BE2C (cell line): ENCODE measurements around the gene AQP12B.
"Not testable (repeated sequence)": the region's sequence is repeated elsewhere in the genome, so short reads cannot be mapped to it uniquely, and the experiment has no call there.

Source experiments
- DNase-seq: peaks from one replicate; pipeline ENCODE4 v3.0.0-alpha.2; 2020
- H3K27me3 ChIP-seq: fragments of 250-450 bp; sonication (Bioruptor Pico); 2 replicates; pipeline ENCODE4 v1.5.1; 2020; ENCODE audit warnings: mild to moderate bottlenecking
- H3K36me3 ChIP-seq: fragments of 250-450 bp; sonication (Bioruptor Pico); 2 replicates; pipeline ENCODE4 v1.5.1; 2020; ENCODE audit warnings: mild to moderate bottlenecking
- H3K4me1 ChIP-seq: fragments of 250-450 bp; sonication (Bioruptor Pico); 2 replicates; pipeline ENCODE4 v1.5.1; 2020
- H3K4me3 ChIP-seq: 2 replicates; pipeline ENCODE4 v1.5.1; 2011; ENCODE audit warnings: low read depth, low read length
- H3K9me3 ChIP-seq: fragments of 250-450 bp; sonication (Bioruptor Pico); 2 replicates; pipeline ENCODE4 v1.5.1; 2020
- TF ChIP-seq, protein P1 (sequence below): IDR thresholded peaks from 2 replicates; pipeline ENCODE4 v1.5.1; 2012; ENCODE audit warnings: mild to moderate bottlenecking, low read depth, low read length

Gene AQP12B

DNA sequence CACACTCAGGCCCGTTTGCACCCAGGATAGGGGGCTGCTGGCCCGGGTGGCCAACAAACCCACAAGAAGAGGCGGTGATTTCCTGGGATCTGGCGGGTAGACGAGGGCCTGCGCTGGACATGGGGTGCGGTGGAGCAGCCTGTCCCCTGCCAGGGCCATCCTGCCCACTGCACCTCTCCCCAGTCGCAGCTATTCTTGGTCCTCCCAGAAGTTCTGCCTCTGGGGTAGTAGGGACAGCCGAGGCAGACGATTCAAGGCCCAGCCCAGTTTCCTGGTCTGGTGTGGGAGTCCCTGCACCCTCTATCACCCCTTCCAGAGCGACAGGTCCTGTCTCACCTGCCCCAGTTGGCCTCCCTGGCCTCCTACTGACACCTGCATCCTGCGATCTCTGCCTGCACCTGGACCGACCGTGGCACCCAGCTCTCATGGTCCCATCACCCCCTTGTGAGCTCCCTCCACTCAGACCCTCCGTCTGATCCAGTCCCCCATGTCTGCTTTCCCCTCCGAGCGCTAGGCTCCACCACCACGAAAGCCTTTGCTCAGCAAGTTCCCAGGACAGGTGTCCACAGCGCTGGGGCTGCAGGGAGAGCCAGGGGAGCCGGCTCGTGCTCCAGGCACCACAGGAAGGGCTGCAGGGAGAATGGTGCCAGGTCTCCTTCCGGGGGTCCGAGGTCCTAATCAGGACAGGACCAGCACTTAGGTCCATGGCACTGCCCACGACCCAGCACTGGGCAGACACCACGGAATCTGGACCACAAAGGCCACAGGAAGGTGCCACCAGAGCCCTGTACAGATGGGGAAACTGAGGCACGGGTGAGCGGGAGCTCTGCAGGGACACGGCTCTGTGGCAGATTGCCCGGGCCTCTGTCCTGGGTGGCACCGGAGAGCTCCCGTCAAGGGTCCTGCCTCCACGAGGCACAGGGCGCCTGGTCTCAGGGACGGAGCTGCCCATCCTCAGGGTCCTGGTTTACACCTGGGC lies 10.2 kb upstream of the AQP12B start:
- not testable (repeated sequence) for DNase-seq

DNA sequence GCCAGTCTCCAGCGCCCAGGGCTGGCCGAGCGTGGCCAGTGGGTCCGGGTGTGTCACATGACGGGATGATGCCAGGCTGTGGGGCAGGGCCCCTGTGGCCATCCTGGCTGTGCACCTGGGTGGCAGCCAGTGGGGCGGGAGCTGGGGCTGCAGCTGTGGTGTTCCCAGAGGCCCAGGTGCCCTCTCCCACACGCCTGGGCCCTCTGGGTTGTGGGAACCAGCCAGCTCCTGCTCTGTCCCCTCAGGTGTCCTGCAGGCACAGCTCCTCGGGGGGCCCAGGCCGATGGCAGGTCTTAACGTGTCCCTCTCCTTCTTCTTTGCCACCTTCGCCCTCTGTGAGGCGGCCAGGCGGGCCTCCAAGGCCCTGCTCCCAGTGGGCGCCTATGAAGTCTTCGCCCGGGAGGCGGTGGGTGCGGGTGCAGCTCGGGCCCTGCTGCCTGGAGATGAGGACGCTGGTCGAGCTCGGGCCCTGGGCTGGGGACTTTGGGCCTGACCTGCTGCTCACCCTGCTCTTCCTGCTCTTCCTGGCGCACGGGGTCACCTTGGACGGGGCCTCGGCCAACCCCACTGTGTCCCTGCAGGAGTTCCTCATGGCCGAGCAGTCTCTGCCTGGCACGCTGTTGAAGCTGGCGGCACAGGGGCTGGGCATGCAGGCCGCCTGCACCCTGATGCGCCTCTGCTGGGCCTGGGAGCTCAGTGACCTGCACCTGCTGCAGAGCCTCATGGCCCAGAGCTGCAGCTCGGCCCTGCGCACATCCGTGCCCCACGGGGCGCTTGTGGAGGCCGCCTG lies 9.1 kb upstream of the AQP12B start, which contains the start of gene AQP12A:
TSS of gene AQP12A (plus strand) at position 236 of the 790 bp plus-strand sequence. CDS start at position 284, 48 bp downstream.
- H3K36me3 ChIP-seq, DNase-seq, H3K9me3 ChIP-seq: not testable (repeated sequence)

More for the DNA sequence above, 10.2 kb upstream of the AQP12B start:
- H3K9me3 ChIP-seq, H3K27me3 ChIP-seq, H3K4me1 ChIP-seq, H3K36me3 ChIP-seq, H3K4me3 ChIP-seq: not testable (repeated sequence)

GRCh38 chr2:240691075-240691427 lies 8.4 kb upstream of the AQP12B start:
- not testable (repeated sequence) for DNase-seq, H3K27me3 ChIP-seq, H3K4me1 ChIP-seq, H3K36me3 ChIP-seq, H3K9me3 ChIP-seq, H3K4me3 ChIP-seq

More for the DNA sequence above, 9.1 kb upstream of the AQP12B start, which contains the start of gene AQP12A:
- not testable (repeated sequence) for H3K27me3 ChIP-seq, H3K4me3 ChIP-seq, H3K4me1 ChIP-seq

DNA sequence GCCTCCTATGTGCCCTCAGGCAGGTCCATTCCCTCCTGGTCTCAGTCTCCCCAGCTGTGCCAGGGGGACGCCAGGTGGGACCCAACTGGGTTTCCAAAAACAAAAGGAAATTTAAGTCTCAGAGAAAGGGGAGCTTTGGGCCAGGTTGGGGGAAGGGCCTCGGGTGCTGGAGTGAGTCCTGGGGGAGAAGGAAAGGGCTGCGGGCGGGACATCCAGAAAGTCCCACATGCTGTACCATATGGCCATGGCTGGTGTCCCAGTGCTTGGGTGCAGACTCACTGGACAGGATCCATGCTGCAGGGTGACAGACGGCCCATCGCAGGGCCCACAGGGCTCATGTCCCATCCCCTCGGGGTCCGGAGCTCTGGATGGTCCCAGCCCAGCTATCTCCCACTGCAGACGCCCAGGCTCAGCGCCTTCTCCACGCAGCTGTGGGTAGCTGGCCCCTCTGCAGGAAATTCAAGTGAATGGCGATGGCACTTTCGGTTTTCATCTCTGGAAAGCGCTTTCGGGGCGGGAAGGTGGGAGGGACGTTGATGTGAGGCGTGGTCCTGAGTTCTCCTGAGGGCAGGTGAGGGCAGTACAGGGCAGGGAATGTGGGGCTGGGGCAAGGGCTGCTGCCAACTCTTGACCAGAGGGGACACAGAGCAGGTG lies 7.9 kb upstream of the AQP12B start:
- not testable (repeated sequence) for DNase-seq, H3K4me1 ChIP-seq, H3K4me3 ChIP-seq, H3K9me3 ChIP-seq, H3K36me3 ChIP-seq, H3K27me3 ChIP-seq

DNA sequence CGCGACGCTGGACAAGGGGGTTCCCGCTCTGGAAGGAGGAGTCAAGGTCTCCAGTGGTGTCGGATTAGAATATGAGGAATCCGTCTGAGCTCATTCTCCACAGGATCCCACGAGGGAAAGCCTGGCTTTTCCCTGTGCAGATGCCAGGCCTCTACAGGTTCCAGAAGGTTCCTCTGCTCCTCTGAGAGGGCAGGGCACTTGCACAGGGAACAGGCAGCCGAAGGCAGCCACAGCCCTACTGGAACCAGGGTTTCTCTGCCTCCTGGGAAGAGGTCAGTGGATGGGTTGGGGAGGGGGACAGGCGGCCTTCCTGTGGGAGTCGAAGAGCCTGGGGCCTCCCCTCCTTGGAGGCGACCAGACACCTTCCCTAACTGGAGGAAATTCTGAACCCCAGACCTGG lies 7.3 kb upstream of the AQP12B start:
- H3K27me3 ChIP-seq: no peaks in the 10 kb centered on the region
- DNase-seq: no peak
- TF ChIP-seq, protein P1, sequence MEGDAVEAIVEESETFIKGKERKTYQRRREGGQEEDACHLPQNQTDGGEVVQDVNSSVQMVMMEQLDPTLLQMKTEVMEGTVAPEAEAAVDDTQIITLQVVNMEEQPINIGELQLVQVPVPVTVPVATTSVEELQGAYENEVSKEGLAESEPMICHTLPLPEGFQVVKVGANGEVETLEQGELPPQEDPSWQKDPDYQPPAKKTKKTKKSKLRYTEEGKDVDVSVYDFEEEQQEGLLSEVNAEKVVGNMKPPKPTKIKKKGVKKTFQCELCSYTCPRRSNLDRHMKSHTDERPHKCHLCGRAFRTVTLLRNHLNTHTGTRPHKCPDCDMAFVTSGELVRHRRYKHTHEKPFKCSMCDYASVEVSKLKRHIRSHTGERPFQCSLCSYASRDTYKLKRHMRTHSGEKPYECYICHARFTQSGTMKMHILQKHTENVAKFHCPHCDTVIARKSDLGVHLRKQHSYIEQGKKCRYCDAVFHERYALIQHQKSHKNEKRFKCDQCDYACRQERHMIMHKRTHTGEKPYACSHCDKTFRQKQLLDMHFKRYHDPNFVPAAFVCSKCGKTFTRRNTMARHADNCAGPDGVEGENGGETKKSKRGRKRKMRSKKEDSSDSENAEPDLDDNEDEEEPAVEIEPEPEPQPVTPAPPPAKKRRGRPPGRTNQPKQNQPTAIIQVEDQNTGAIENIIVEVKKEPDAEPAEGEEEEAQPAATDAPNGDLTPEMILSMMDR: no peak
- no peak overlapping the region for H3K4me3 ChIP-seq
- no peaks in the 10 kb centered on the region for H3K36me3 ChIP-seq
- H3K4me1 ChIP-seq: no peaks in the 10 kb centered on the region
- no peaks in the 10 kb centered on the region for H3K9me3 ChIP-seq

GRCh38 chr2:240688553-240688919 lies 5.9 kb upstream of the AQP12B start:
- no peaks in the 10 kb centered on the region for H3K4me1 ChIP-seq
- TF ChIP-seq, protein P1: no peak

GRCh38 chr2:240687741-240688552 lies 5.3 kb upstream of the AQP12B start:
- DNase-seq: no peak
- Histone ChIP-seq H3K4me3 (no peak overlapping the region), H3K36me3 (no peaks in the 10 kb centered on the region), H3K4me1 (no peaks in the 10 kb centered on the region), H3K27me3 (no peaks in the 10 kb centered on the region), H3K9me3 (no peaks in the 10 kb centered on the region)
- TF ChIP-seq, protein P1: no peak

More at GRCh38 chr2:240688553-240688919, 5.9 kb upstream of the AQP12B start:
- H3K36me3 ChIP-seq: no peaks in the 10 kb centered on the region
- no peak for DNase-seq
- H3K9me3 ChIP-seq: no peaks in the 10 kb centered on the region
- H3K27me3 ChIP-seq: no peaks in the 10 kb centered on the region
- H3K4me3 ChIP-seq: no peak overlapping the region
